ENCODE measurements around the gene CACUL1.

- TF ChIP-seq, protein P1, sequence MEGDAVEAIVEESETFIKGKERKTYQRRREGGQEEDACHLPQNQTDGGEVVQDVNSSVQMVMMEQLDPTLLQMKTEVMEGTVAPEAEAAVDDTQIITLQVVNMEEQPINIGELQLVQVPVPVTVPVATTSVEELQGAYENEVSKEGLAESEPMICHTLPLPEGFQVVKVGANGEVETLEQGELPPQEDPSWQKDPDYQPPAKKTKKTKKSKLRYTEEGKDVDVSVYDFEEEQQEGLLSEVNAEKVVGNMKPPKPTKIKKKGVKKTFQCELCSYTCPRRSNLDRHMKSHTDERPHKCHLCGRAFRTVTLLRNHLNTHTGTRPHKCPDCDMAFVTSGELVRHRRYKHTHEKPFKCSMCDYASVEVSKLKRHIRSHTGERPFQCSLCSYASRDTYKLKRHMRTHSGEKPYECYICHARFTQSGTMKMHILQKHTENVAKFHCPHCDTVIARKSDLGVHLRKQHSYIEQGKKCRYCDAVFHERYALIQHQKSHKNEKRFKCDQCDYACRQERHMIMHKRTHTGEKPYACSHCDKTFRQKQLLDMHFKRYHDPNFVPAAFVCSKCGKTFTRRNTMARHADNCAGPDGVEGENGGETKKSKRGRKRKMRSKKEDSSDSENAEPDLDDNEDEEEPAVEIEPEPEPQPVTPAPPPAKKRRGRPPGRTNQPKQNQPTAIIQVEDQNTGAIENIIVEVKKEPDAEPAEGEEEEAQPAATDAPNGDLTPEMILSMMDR (IDR thresholded peaks at IDR 0.05), result no peak
- no peak for TF ChIP-seq POLR2A (IDR thresholded peaks at IDR 0.05)
- TF ChIP-seq POLR2AphosphoS5 (IDR thresholded peaks at IDR 0.05), result no peak
Measured at GRCh38 chr10:118725886-118726500, 28.8 kb downstream of the CACUL1 start.

Measured in transverse colon (tissue), 4 donors.